DOHH2 (cell line): ENCODE data around the gene FAM25G.
"Not testable (repeated sequence)": the region's sequence is repeated elsewhere in the genome, so short reads cannot be mapped to it uniquely, and the experiment has no call there.

Source experiments
- EZH2phosphoT487 ChIP-seq: fragments of 200-600 bp; sonication (generic); IDR thresholded peaks from 2 replicates; pipeline ENCODE4 v1.6.1; 2017; ENCODE audit warnings: borderline replicate concordance, mild to moderate bottlenecking, antibody characterized with exemption, low read length, moderate library complexity, mixed read lengths
- TF ChIP-seq, protein P1 (sequence below): fragments of 200-600 bp; sonication (generic); IDR thresholded peaks from one replicate; pipeline ENCODE4 v1.5.1; 2014; ENCODE audit warnings: antibody characterized with exemption, mild to moderate bottlenecking, low read depth, low read length; ENCODE audit not compliant: poor library complexity, severe bottlenecking

- TF ChIP-seq, protein P1, sequence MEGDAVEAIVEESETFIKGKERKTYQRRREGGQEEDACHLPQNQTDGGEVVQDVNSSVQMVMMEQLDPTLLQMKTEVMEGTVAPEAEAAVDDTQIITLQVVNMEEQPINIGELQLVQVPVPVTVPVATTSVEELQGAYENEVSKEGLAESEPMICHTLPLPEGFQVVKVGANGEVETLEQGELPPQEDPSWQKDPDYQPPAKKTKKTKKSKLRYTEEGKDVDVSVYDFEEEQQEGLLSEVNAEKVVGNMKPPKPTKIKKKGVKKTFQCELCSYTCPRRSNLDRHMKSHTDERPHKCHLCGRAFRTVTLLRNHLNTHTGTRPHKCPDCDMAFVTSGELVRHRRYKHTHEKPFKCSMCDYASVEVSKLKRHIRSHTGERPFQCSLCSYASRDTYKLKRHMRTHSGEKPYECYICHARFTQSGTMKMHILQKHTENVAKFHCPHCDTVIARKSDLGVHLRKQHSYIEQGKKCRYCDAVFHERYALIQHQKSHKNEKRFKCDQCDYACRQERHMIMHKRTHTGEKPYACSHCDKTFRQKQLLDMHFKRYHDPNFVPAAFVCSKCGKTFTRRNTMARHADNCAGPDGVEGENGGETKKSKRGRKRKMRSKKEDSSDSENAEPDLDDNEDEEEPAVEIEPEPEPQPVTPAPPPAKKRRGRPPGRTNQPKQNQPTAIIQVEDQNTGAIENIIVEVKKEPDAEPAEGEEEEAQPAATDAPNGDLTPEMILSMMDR: not testable (repeated sequence)
- not testable (repeated sequence) for TF ChIP-seq EZH2phosphoT487
These were observed 18.9 kb downstream of the FAM25G start for GRCh38 chr10:47472647-47473046.
